PC-3 (cell line): ENCODE data around the gene PLA2G2A.

Source experiments
- CTCF ChIP-seq: fragments of 300-600 bp; sonication (generic); conservative IDR thresholded peaks from 2 replicates; pipeline ENCODE4 v1.5.1; 2017; ENCODE audit warnings: antibody characterized with exemption, low read depth, mild to moderate bottlenecking, low read length
- EZH2 ChIP-seq: fragments of 300-600 bp; sonication (generic); IDR thresholded peaks from one replicate; pipeline ENCODE4 v1.6.1; 2017; ENCODE audit warnings: antibody characterized with exemption, mild to moderate bottlenecking, low read length; ENCODE audit not compliant: unreplicated experiment
- EZH2phosphoT487 ChIP-seq: fragments of 300-600 bp; sonication (generic); IDR thresholded peaks from 2 replicates; pipeline ENCODE4 v1.6.1; 2018; ENCODE audit warnings: mild to moderate bottlenecking, antibody characterized with exemption, low read length, borderline replicate concordance

GRCh38 chr1:19940486-19941205 is 38.8 kb downstream of the PLA2G2A start:
- TF ChIP-seq CTCF, result no peak
- no peak for TF ChIP-seq EZH2phosphoT487
- TF ChIP-seq EZH2, result no peak
